NOMO-1 treated with dmso at 0.1 percent for 144 hours (cell line): ENCODE measurements around the gene EFNA5.
"Not testable (repeated sequence)": the region's sequence is repeated elsewhere in the genome, so short reads cannot be mapped to it uniquely, and the experiment has no call there.

Source experiments
- DNase-seq: peaks from one replicate; lab custom pipeline; 2025; ENCODE audit not compliant: unreplicated experiment; lab: John Stamatoyannopoulos, UW

The EFNA5 gene

GRCh38 chr5:107464876-107465275 lies 205.9 kb downstream of the EFNA5 start:
- no peak for DNase-seq

DNA sequence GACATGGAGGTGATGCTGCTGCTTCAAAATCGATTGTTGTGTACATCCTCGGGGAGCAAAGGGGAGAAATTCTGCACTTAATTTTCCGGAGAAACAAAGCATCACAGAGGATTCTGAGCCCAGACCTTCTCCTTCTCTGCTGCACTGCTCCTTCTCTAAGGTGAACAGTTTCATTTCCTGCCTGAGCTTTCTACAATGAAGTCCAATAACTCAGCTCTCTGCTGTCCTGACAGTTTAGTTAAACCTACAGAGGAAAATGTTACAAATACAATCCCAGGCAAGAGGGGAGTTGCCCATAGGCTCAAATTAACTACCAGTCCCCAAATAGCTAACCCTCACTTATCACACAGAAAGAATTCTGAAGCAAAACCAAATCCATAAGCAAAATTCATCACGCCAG lies 206.3 kb downstream of the EFNA5 start:
- no peak for DNase-seq

DNA sequence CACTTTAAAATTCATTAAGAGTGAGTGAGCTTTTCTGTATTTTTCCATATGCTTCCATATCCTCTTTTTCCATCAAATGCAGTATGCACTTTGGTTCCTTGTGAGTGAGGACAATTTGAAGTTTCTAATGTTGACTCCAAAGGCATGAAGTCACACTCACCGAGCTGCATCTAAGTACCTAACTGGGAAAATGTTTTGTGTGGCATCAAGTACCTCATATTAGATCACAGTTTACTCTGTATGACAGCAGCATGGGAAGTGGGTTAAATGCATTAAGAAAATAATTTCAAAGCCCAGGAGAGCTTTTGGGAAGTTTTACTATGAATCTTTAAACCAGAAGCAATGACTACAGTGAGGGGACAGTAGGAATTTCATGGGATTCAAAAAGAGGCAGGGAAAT lies 207.0 kb downstream of the EFNA5 start:
- DNase-seq: no peak

DNA sequence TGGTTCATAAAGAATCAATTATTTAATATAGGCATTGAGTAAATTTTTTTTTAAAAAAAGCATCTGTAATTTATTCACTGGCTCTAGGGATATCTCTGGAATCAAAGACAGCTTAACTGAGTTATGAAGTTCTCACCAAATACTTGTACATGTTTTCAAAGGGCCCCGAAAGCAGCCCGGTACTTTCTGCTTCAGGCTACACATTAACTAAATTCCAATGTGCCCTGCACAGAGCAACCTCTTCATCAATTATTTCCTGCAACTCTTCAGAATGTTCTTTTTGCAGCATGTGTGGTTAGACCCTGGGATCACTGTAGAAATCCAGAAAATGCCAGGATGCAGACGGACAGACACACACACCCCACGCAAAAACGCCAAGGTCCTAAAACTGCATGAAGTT lies 209.0 kb downstream of the EFNA5 start:
- DNase-seq: no peak

- DNase-seq: no peak
These were observed 209.9 kb downstream of the EFNA5 start for GRCh38 chr5:107460789-107461188.

- DNase-seq: no peak
These were observed 211.1 kb downstream of the EFNA5 start for GRCh38 chr5:107459605-107460004.

- DNase-seq: no peak
These were observed 212.4 kb downstream of the EFNA5 start for GRCh38 chr5:107458322-107458721.

DNA sequence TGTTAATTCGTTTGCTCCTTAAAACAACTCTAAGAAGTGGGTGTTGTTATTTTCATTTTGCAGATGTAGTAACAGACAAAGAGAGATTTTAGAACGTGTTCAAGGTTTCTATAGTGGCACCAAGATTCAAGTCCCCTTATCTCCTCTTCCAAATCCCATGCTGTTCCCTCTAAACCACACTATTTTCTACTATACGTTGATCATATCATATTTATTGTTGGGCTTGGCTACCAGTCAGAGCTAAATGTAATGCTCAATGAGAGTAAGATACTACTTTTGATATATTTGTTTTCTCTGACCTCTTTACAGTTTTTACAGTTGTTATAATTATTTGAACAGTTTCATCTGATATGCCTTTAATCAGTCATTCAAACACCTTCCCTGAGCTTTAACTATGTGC lies 212.9 kb downstream of the EFNA5 start:
- no peak for DNase-seq

DNA sequence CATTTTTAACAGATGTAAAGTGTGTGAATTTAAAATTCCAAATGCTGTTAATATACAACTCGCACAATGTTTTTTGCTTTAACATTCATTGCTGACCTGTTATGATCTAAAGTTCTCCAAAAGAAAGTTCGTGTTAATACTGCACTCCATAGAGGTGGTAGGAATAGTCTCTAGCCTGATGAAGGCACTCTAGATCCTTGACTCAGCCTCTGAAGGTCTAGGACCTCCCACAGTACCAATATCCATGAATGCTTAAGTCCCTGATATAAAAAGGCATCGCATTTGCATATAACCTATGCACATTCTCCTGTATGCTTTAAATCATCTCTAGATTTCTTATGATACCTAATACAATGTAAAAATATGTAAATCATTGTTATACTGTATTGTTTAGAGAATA lies 213.6 kb downstream of the EFNA5 start:
- DNase-seq: no peak

DNA sequence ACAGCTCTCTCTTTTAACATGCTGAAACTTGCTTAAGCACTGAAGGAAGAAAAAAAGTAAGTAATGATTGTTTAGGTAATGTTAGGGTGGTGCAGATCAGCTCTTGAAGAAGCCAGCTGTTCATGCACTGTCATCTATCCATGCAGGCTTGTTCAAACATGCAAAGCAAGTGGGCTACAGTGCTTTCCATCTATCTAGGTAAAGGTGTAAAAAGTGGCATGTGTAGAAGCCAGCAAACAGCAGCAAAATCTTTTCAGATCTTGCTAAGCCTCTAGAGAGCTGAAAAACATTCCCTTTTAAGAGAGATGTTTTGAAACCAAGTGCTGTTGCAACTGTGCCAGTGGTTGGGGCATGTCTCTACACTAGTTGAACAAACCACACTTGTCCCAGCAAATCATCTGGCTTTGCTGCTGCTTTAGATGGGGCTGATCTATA lies 214.4 kb downstream of the EFNA5 start:
- DNase-seq: no peak

GRCh38 chr5:107455111-107455544 lies 215.6 kb downstream of the EFNA5 start:
- DNase-seq: no peak

- DNase-seq: not testable (repeated sequence)
These were observed 218.9 kb downstream of the EFNA5 start for GRCh38 chr5:107451827-107452226.

- DNase-seq: no peak
These were observed 219.7 kb downstream of the EFNA5 start for GRCh38 chr5:107451028-107451427.

DNA sequence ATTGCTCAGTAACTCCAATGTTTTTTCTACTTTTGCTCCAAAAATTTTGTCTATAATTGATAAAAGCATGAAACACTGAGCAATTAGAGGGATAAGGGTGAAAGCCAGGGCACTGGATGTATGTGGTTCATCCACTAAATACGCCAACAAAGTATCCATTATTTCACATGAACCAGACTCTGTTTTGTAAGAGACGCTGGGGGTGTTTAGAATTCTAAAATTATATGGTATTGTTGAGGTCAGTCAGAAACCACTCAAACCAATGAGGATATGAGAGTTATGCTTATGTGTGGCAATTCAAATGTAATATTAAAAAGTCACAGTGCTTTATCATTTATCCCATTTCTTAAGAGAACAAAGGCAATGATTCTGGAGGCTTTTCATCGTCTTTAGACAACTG lies 220.2 kb downstream of the EFNA5 start:
- DNase-seq: no peak

- no peak for DNase-seq
These were observed 221.4 kb downstream of the EFNA5 start for GRCh38 chr5:107449369-107449768.

GRCh38 chr5:107447587-107447986 lies 223.2 kb downstream of the EFNA5 start:
- no peak for DNase-seq

GRCh38 chr5:107446972-107447371 lies 223.8 kb downstream of the EFNA5 start:
- DNase-seq: no peak

- DNase-seq: no peak
These were observed 226.4 kb downstream of the EFNA5 start for GRCh38 chr5:107444300-107444699.

GRCh38 chr5:107443897-107444296 lies 226.8 kb downstream of the EFNA5 start:
- no peak for DNase-seq

DNA sequence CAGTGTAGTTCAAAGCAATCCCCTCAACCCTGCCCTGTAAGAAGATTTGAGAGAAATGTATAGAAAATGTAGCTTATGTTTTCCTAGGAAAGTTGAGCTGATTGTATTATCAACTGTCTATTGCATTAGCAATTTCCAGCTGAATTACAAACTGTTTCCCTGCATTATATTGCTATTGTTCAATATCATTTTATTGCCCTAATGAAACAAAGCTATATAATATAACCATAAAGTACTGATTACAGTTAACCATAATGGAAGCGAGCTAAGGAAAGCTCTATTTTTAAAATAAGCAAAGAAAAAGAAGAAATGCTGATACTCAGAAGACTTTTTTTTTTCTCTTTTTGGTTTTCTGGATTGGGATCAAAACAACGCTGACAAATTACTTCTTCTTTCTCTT lies 228.3 kb downstream of the EFNA5 start:
- DNase-seq: no peak

DNA sequence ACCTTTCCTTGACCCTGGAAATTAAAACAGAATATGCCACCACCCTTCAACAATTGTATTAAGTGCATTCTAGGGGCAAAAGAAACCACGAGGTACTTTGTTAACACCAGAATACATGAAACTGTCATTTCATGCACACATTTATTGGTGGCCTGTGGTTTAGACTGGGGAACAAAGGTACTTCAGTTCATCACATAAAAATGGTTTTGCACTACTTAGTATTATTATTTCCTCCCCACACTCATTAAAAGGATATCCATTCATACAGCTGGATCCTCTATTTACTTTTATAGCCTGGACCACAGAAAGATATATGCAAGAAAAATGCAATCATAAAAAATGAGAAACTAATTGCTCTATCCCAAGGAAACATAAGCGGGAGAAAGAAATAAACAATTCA lies 230.9 kb downstream of the EFNA5 start:
- no peak for DNase-seq

DNA sequence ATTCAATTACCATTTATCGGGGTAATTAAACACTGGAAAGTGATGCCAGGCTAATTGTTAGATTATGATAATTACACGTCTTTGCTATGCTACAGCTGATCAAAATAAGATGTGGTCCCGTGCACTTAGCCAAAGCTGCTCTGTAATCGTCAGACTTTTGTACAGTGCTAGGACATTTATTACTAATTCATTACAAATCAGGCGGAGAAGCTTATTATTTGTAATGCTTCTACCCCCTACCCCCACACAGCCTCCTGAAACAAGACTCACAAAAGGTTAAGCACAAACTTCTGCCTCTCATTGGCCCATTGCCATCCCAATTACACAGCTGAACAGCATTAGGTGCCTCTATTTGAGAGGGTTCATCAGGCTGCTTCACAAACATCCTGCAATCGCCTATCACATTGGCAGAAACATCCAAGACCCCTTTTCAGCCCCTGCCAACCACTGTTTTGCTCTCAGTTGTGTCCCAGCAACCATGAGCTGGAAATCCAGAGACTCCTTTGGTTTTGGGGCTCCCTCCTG lies 232.7 kb downstream of the EFNA5 start:
- no peak for DNase-seq

DNA sequence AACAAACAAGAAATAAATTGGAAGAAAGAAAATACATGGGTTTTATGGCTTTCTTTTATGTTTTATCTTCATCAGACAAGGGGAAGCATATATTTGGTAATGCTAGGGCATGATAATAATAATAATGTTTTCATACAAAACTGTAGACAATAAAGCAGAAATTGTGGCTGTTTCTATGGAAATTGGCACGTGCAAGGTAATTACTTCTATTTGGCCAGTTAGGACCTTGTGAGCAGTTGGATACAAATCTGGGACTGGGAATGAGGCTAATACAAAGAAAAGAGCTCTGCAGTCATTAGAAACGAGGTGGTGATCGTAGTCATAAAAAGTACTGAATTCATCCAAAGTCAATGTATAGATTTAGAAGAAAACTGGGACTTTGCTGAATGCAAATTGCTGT lies 233.6 kb downstream of the EFNA5 start:
- DNase-seq: no peak

GRCh38 chr5:107436201-107436600 lies 234.5 kb downstream of the EFNA5 start:
- no peak for DNase-seq
